Vagina (tissue), 2 donors: ENCODE results near the gene CD79A.

ENCODE experiments used
- CTCF ChIP-seq, 3 experiments: fragments of 450-650 bp in 2 of 3; fragments of 200-600 bp in 1 of 3; sonication (generic) in 1 of 3; IDR thresholded peaks; one replicate each; pipeline ENCODE4 v1.5.1; 2017 to 2019; ENCODE audit warnings: antibody characterized with exemption in 3 of 3, mild to moderate bottlenecking in 2 of 3, moderate library complexity in 2 of 3
- POLR2A ChIP-seq, 2 donors: fragments of 450-650 bp; IDR thresholded peaks; one replicate each; pipeline ENCODE4 v1.6.1; 2017; ENCODE audit warnings: antibody characterized with exemption in 2 of 2, mild to moderate bottlenecking in 2 of 2, moderate library complexity in 2 of 2
- POLR2AphosphoS5 ChIP-seq, 2 donors: sonication (generic); formaldehyde crosslinking; IDR thresholded peaks; one replicate each; pipeline ENCODE4 v1.9.0; 2017; ENCODE audit warnings: antibody characterized with exemption in 2 of 2, mild to moderate bottlenecking in 2 of 2, low read depth in 1 of 2; ENCODE audit not compliant: insufficient read depth in 1 of 2

- no peak for TF ChIP-seq CTCF (IDR thresholded peaks at IDR 0.05)
- TF ChIP-seq POLR2A (IDR thresholded peaks at IDR 0.05): no peak
- no peak for TF ChIP-seq POLR2AphosphoS5 (IDR thresholded peaks at IDR 0.05; ENCODE audit: insufficient read depth in 1 of 2, low read depth in 1 of 2)
Measured at GRCh38 chr19:41927497-41928192, 50.6 kb downstream of the CD79A start.
